ENCODE data around the gene DNAJB14. TPM values are rescaled to one million over a fixed set of nuclear protein-coding genes. Genes with fewer than 3 reads are reported as not detected.

DNAJB14 gene
- total RNA-seq, 2 experiments from 2014 or later: 66.3 to 67.4 TPM

- Histone ChIP-seq H3K4me1 (ENCODE audit: insufficient read depth, low read length) (peaks cover 35% of the 10 kb centered on the region), H3K4me3 (ENCODE audit: low read length) (no peak overlapping the region), H3K9me3 (ENCODE audit: control insufficient read depth in 1 of 2, insufficient read depth in 1 of 2, low read length in 2 of 2) (no peaks in the 10 kb centered on the region), H3K36me3 (ENCODE audit: insufficient read depth, low read length) (no peaks in the 10 kb centered on the region), H3K27me3 (ENCODE audit: control insufficient read depth in 1 of 2, insufficient read depth in 2 of 2, low read length in 2 of 2) (no peaks in the 10 kb centered on the region), H3K27ac (ENCODE audit: low read depth in 1 of 2, low read length in 2 of 2) (no peak overlapping the region)
- DNase-seq (peak in 2 of 14 experiments; percentile 20 to 22), ATAC-seq (ENCODE audit: poor library complexity) (no peak)
- Mint-ChIP-seq H3K4me3 (peak overlapping the region; percentile 49), H3K27ac (peak overlapping the region; percentile 86), H3K27me3 (no peaks in the 10 kb centered on the region), H3K9me3 (no peaks in the 10 kb centered on the region), H3K36me3 (ENCODE audit: low read depth) (peaks cover 20% of the 10 kb centered on the region), H3K4me1 (ENCODE audit: low read depth) (peaks cover 59% of the 10 kb centered on the region)
- POLR2A ChIA-PET: interaction anchor here (1.9 to 5.1 kb wide), 2 partner anchors 8 to 32 kb away, joined by 8 to 35 read pairs; partner anchors contain the start of gene DAPP1
- CTCF ChIA-PET: no interaction called here
- TF ChIP-seq, protein P1, sequence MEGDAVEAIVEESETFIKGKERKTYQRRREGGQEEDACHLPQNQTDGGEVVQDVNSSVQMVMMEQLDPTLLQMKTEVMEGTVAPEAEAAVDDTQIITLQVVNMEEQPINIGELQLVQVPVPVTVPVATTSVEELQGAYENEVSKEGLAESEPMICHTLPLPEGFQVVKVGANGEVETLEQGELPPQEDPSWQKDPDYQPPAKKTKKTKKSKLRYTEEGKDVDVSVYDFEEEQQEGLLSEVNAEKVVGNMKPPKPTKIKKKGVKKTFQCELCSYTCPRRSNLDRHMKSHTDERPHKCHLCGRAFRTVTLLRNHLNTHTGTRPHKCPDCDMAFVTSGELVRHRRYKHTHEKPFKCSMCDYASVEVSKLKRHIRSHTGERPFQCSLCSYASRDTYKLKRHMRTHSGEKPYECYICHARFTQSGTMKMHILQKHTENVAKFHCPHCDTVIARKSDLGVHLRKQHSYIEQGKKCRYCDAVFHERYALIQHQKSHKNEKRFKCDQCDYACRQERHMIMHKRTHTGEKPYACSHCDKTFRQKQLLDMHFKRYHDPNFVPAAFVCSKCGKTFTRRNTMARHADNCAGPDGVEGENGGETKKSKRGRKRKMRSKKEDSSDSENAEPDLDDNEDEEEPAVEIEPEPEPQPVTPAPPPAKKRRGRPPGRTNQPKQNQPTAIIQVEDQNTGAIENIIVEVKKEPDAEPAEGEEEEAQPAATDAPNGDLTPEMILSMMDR (IDR thresholded peaks at IDR 0.05): no peak
- intact Hi-C loops (cut with DNase I, micrococcal nuclease): loop anchor here in 1 of 2 experiments (5.0 kb wide), 1 partner anchor 39 kb away; no protein-coding TSS in a partner anchor
These were observed 97.8 kb downstream of the DNAJB14 start for GRCh38 chr4:99848591-99849001.

DNA sequence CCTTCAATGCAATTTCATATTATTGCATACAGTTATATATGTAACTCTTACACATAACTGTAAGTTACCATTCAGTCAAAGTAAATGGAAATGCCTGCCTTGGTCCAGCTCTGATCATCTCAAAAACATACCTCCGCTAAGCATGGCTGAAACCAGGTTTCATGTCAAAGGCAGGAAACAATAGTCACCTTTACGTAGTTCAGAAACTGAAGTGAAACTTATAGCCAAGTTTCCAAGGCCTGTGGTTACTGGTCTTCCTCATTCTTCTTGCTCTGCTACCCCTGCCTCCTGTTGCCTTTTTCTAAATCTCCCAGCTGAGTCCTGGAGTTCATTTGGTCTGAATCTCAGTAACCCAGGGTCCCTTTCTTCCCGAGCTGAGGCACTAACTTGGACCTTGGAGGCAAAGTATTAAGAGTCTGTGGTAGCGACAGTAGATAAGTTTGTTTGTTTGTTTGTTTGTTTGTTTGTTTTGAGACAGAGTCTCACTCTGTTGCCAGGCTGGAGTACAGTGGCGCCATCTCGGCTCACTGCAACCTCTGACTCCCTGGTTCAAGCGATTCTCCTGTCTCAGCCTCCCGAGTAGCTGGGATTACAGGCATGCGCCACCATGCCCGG, 98.9 kb downstream of the DNAJB14 start:
- Mint-ChIP-seq H3K27ac (peak overlapping the region; percentile 86), H3K36me3 (ENCODE audit: low read depth) (peaks cover 21% of the 10 kb centered on the region), H3K27me3 (no peaks in the 10 kb centered on the region), H3K4me1 (ENCODE audit: low read depth) (peaks cover 59% of the 10 kb centered on the region), H3K9me3 (no peaks in the 10 kb centered on the region), H3K4me3 (peak overlapping the region; percentile 53)
- Histone ChIP-seq H3K36me3 (ENCODE audit: insufficient read depth, low read length) (peaks cover 1% of the 10 kb centered on the region), H3K4me3 (ENCODE audit: low read length) (peak overlapping the region; percentile 15), H3K4me1 (ENCODE audit: insufficient read depth, low read length) (peaks cover 35% of the 10 kb centered on the region), H3K9me3 (ENCODE audit: control insufficient read depth in 1 of 2, insufficient read depth in 1 of 2, low read length in 2 of 2) (no peaks in the 10 kb centered on the region), H3K27ac (ENCODE audit: low read depth in 1 of 2, low read length in 2 of 2) (peak overlapping the region in 1 of 2 donors; percentile 68), H3K27me3 (ENCODE audit: control insufficient read depth in 1 of 2, insufficient read depth in 2 of 2, low read length in 2 of 2) (no peaks in the 10 kb centered on the region)
- intact Hi-C loops (cut with DNase I, micrococcal nuclease): loop anchor here in 1 of 2 experiments (2.0 to 5.0 kb wide), 2 partner anchors 31 to 40 kb away; partner anchors contain the start of gene DAPP1
- DNase-seq (peak in 5 of 14 experiments; percentile 6 to 63 (median 57)), ATAC-seq (ENCODE audit: poor library complexity) (peak; percentile 37)
- TF ChIP-seq, protein P1 (IDR thresholded peaks at IDR 0.05): no peak
- ChIA-PET POLR2A (interaction anchor here (0.6 to 5.1 kb wide), 8 partner anchors 9 to 759 kb away, joined by 3 to 35 read pairs (median 6); partner anchors contain the start of genes ADH5, DAPP1 and DNAJB14), CTCF (interaction anchor here (2.0 kb wide), 1 partner anchor 39 kb away, joined by 6 read pairs; no protein-coding TSS in a partner anchor)

GRCh38 chr4:99846891-99847290, 99.5 kb downstream of the DNAJB14 start:
- no peak overlapping the region for H3K4me3 ChIP-seq (ENCODE audit: low read length)
- peaks cover 35% of the 10 kb centered on the region for H3K4me1 ChIP-seq (ENCODE audit: insufficient read depth, low read length)
- intact Hi-C loops (cut with DNase I, micrococcal nuclease): loop anchor here in 1 of 2 experiments (2.0 to 5.0 kb wide), 2 partner anchors 30 to 40 kb away; partner anchors contain the start of gene DAPP1
- H3K36me3 ChIP-seq (ENCODE audit: insufficient read depth, low read length): peaks cover 3% of the 10 kb centered on the region
- Mint-ChIP-seq H3K27me3 (no peaks in the 10 kb centered on the region), H3K4me1 (ENCODE audit: low read depth) (peaks cover 59% of the 10 kb centered on the region), H3K36me3 (ENCODE audit: low read depth) (peaks cover 27% of the 10 kb centered on the region), H3K4me3 (peak overlapping the region; percentile 53), H3K27ac (peak overlapping the region; percentile 86), H3K9me3 (no peaks in the 10 kb centered on the region)
- ChIA-PET POLR2A (interaction anchor here (0.7 to 5.1 kb wide), 9 partner anchors 10 to 759 kb away, joined by 3 to 35 read pairs (median 7); partner anchors contain the start of genes ADH5, DAPP1, DNAJB14 and H2AZ1), CTCF (interaction anchor here (1.3 to 2.0 kb wide), 2 partner anchors 35 to 39 kb away, joined by 3 to 6 read pairs; no protein-coding TSS in a partner anchor)
- TF ChIP-seq, protein P1 (IDR thresholded peaks at IDR 0.05): no peak
- no peak for DNase-seq
- no peaks in the 10 kb centered on the region for H3K27me3 ChIP-seq (ENCODE audit: control insufficient read depth in 1 of 2, insufficient read depth in 2 of 2, low read length in 2 of 2)
- no peaks in the 10 kb centered on the region for H3K9me3 ChIP-seq (ENCODE audit: control insufficient read depth in 1 of 2, insufficient read depth in 1 of 2, low read length in 2 of 2)
- no peak for ATAC-seq (ENCODE audit: poor library complexity)
- H3K27ac ChIP-seq (ENCODE audit: low read depth in 1 of 2, low read length in 2 of 2): peak overlapping the region; percentile 51 to 68

Other genes with a start within 250 kb of the DNAJB14 start
- 1 to 10 TPM; 8.3 to 9.1 TPM for gene DAPP1, start 129.8 kb downstream of the DNAJB14 start, total RNA-seq
- gene LAMTOR3, start 52.2 kb downstream of the DNAJB14 start, total RNA-seq: 10 to 100 TPM; 32.0 to 32.8 TPM
- 100 to 1,000 TPM in 1 of 2 experiments, 10 to 100 TPM in 1; 96.3 to 102 TPM for gene H2AZ1, start 3.7 kb upstream of the DNAJB14 start, total RNA-seq
- not detected for gene DDIT4L, start 243.8 kb upstream of the DNAJB14 start, total RNA-seq

Data from CD4-positive, alpha-beta T cell (primary cell).